Measurements from ENCODE around the gene HMSD. TPM values are rescaled to one million over a fixed set of nuclear protein-coding genes. Genes with fewer than 3 reads are reported as not detected.

The HMSD gene
- total RNA-seq, 1 donor from 2014 or later, result 0.29 TPM

- TF ChIP-seq, protein P1, sequence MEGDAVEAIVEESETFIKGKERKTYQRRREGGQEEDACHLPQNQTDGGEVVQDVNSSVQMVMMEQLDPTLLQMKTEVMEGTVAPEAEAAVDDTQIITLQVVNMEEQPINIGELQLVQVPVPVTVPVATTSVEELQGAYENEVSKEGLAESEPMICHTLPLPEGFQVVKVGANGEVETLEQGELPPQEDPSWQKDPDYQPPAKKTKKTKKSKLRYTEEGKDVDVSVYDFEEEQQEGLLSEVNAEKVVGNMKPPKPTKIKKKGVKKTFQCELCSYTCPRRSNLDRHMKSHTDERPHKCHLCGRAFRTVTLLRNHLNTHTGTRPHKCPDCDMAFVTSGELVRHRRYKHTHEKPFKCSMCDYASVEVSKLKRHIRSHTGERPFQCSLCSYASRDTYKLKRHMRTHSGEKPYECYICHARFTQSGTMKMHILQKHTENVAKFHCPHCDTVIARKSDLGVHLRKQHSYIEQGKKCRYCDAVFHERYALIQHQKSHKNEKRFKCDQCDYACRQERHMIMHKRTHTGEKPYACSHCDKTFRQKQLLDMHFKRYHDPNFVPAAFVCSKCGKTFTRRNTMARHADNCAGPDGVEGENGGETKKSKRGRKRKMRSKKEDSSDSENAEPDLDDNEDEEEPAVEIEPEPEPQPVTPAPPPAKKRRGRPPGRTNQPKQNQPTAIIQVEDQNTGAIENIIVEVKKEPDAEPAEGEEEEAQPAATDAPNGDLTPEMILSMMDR (conservative IDR thresholded peaks at IDR 0.05; ENCODE audit: low read depth, low read length), result no peak
- H3K4me3 ChIP-seq (ENCODE audit: low read depth, low read length), result no peak overlapping the region
- no peak for DNase-seq (ENCODE audit: low read depth)
Measured at GRCh38 chr18:63953811-63954210, 4.7 kb downstream of the HMSD start.

- TF ChIP-seq, protein P1 (conservative IDR thresholded peaks at IDR 0.05; ENCODE audit: low read depth, low read length), result no peak
- DNase-seq (ENCODE audit: low read depth), result no peak
- no peak overlapping the region for H3K4me3 ChIP-seq (ENCODE audit: low read depth, low read length)
Measured at GRCh38 chr18:63956755-63957154, 7.7 kb downstream of the HMSD start.

- H3K4me3 ChIP-seq (ENCODE audit: low read depth, low read length), result no peak overlapping the region
- DNase-seq (ENCODE audit: low read depth), result no peak
- TF ChIP-seq, protein P1 (conservative IDR thresholded peaks at IDR 0.05; ENCODE audit: low read depth, low read length), result no peak
Measured at GRCh38 chr18:63960891-63961290, 11.8 kb downstream of the HMSD start.

DNA sequence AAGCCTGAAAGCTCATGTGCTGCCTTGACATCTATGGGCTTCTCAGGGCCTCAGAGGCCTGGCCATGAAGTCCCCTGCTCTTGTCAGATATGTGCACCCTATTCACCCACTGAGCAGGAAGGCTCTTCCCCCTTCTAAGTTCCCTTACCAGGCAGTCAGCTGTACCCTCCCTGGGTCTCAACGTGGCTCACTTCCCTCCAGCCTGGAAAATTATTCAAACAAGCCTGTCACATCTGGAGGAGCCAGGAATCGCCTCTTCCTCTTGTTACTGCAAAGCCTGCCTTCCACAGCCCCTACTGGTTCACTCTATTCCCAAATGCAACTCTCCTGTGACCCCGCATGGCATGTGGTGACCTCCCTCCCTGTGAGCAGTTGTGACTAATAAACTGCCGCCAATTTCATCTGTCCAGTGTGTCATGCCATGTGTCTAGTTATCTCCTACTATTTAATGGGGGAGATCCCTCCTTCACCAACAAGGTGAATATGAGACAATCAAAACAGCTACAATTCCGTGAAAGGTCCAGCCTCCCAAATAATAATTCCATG lies 12.4 kb downstream of the HMSD start:
- no peak for DNase-seq (ENCODE audit: low read depth)
- no peak overlapping the region for H3K4me3 ChIP-seq (ENCODE audit: low read depth, low read length)
- TF ChIP-seq, protein P1 (conservative IDR thresholded peaks at IDR 0.05; ENCODE audit: low read depth, low read length), result no peak

- H3K4me3 ChIP-seq (ENCODE audit: low read depth, low read length), result no peak overlapping the region
- no peak for DNase-seq (ENCODE audit: low read depth)
- TF ChIP-seq, protein P1 (conservative IDR thresholded peaks at IDR 0.05; ENCODE audit: low read depth, low read length), result no peak
Measured at GRCh38 chr18:63962137-63962536, 13.0 kb downstream of the HMSD start.

DNA sequence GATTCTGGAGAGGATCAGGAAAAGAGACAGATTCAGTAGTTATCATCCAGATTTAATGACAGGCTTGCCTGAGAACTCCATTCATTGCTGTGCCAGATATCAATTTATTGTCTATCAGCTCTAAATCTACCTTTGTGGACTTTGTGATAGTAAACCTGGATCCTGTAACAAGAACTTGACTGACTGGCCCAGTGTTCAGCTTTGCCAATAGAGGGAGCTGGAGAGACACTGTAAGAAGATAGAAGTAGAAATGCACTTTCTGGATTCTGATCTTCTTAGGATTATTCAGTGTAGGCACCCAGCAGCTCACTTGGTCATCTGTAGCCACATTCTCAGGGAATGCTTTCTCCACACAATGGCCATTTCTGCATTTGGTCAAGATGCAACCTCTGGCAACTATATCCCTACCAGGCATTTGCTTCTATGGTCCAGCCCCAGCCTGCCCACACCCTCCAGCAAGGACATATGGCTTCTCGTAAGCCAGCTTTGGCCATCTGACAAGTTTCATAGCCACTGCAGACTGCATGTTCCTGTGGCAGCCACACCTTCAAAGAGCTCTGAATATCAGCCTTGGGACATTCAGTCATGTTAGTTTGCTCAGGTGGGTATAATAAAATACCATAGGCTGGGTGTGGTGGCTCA lies 14.6 kb downstream of the HMSD start:
- no peak for DNase-seq (ENCODE audit: low read depth)
- no peak overlapping the region for H3K4me3 ChIP-seq (ENCODE audit: low read depth, low read length)
- TF ChIP-seq, protein P1 (conservative IDR thresholded peaks at IDR 0.05; ENCODE audit: low read depth, low read length), result peak; percentile 95

DNA sequence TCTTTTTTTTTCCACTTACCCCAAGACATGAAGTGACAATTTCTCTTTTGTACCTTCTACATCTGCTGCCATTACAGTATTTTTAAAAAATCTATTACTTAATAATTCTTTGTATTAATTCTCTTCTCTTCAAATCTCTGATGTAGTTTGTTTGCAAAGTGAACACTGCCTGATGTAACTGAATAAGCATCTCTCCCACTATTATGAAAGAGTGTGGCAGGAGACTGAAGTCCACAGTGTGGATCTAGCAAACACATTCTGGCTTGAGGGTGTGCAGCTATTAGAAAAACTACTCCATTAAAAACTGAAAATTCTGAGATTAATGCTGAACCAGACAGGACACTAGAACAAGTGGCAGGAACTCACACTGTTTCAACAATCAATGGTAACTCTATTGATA lies 15.8 kb downstream of the HMSD start:
- no peak for DNase-seq (ENCODE audit: low read depth)
- TF ChIP-seq, protein P1 (conservative IDR thresholded peaks at IDR 0.05; ENCODE audit: low read depth, low read length), result no peak
- H3K4me3 ChIP-seq (ENCODE audit: low read depth, low read length), result no peak overlapping the region

All from epithelial cell of proximal tubule (primary cell).